ENCODE measurements around the gene ZNF138. TPM values are rescaled to one million over a fixed set of nuclear protein-coding genes. Genes with fewer than 3 reads are reported as not detected.
"Not testable (repeated sequence)": the region's sequence is repeated elsewhere in the genome, so short reads cannot be mapped to it uniquely, and the experiment has no call there.

Gene ZNF138
- total and polyA plus RNA-seq, 3 donors from 2014 or later = 3.9 to 19.1 (median 13.1) TPM

GRCh38 chr7:64853679-64854078 is 59.5 kb downstream of the ZNF138 start:
- TF ChIP-seq CTCF (IDR thresholded peaks at IDR 0.05) (no peak), POLR2A (IDR thresholded peaks at IDR 0.05) (no peak)
- intact Hi-C loops (cut with DNase I; ENCODE audit: low total_unique reads) = no loop called here
- no peak overlapping the region for H3K27ac ChIP-seq
- H3K4me3 ChIP-seq = no peak overlapping the region
- H3K27me3 ChIP-seq = no peaks in the 10 kb centered on the region
- H3K9me3 ChIP-seq = no peaks in the 10 kb centered on the region
- H3K4me1 ChIP-seq = no peaks in the 10 kb centered on the region
- 73 to 81% methylated on average over 4 of the region's 4 CpGs for WGBS, 2 donors
- no peaks in the 10 kb centered on the region for H3K36me3 ChIP-seq (ENCODE audit: low read depth, missing control alignments)
- DNase-seq = no peak

- 80 to 94% methylated on average over 1 of the region's 1 CpG for WGBS, 2 donors
- intact Hi-C loops (cut with DNase I; ENCODE audit: low total_unique reads) = no loop called here
Observed at GRCh38 chr7:64854969-64855368, 60.7 kb downstream of the ZNF138 start.

GRCh38 chr7:64863021-64863420 is 68.8 kb downstream of the ZNF138 start:
- Histone ChIP-seq H3K4me1 (no peaks in the 10 kb centered on the region), H3K36me3 (ENCODE audit: low read depth, missing control alignments) (no peaks in the 10 kb centered on the region), H3K27me3 (no peaks in the 10 kb centered on the region), H3K9me3 (no peaks in the 10 kb centered on the region), H3K4me3 (no peak overlapping the region), H3K27ac (no peak overlapping the region)
- TF ChIP-seq CTCF (IDR thresholded peaks at IDR 0.05) = no peak
- TF ChIP-seq POLR2A (IDR thresholded peaks at IDR 0.05) = no peak
- WGBS, 2 donors = 91 to 94% methylated on average over 4 to 9 of the region's 9 CpGs
- intact Hi-C loops (cut with DNase I; ENCODE audit: low total_unique reads) = no loop called here
- DNase-seq = no peak

More at GRCh38 chr7:64854969-64855368, 60.7 kb downstream of the ZNF138 start:
- Histone ChIP-seq H3K27me3 (no peaks in the 10 kb centered on the region), H3K4me3 (no peak overlapping the region), H3K4me1 (no peaks in the 10 kb centered on the region), H3K36me3 (ENCODE audit: low read depth, missing control alignments) (no peaks in the 10 kb centered on the region), H3K9me3 (no peaks in the 10 kb centered on the region), H3K27ac (no peak overlapping the region)
- TF ChIP-seq CTCF (IDR thresholded peaks at IDR 0.05) (no peak), POLR2A (IDR thresholded peaks at IDR 0.05) (no peak)
- DNase-seq = no peak

GRCh38 chr7:64863530-64863929 is 69.3 kb downstream of the ZNF138 start:
- DNase-seq; H3K4me1 ChIP-seq; H3K27ac ChIP-seq; H3K4me3 ChIP-seq; intact Hi-C loops (cut with DNase I; ENCODE audit: low total_unique reads); H3K9me3 ChIP-seq; H3K36me3 ChIP-seq (ENCODE audit: low read depth, missing control alignments); H3K27me3 ChIP-seq: not testable (repeated sequence)
- 87 to 88% methylated on average over 3 of the region's 3 CpGs for WGBS, 2 donors

GRCh38 chr7:64863969-64864368 is 69.7 kb downstream of the ZNF138 start:
- Histone ChIP-seq H3K4me1 (no peaks in the 10 kb centered on the region), H3K9me3 (no peaks in the 10 kb centered on the region), H3K27me3 (no peaks in the 10 kb centered on the region), H3K27ac (no peak overlapping the region), H3K4me3 (no peak overlapping the region), H3K36me3 (ENCODE audit: low read depth, missing control alignments) (no peaks in the 10 kb centered on the region)
- TF ChIP-seq CTCF (IDR thresholded peaks at IDR 0.05) = no peak
- no peak for TF ChIP-seq POLR2A (IDR thresholded peaks at IDR 0.05)
- intact Hi-C loops (cut with DNase I; ENCODE audit: low total_unique reads) = no loop called here
- DNase-seq = no peak
- 77 to 85% methylated on average over 6 to 7 of the region's 7 CpGs for WGBS, 2 donors

Measured in testis (tissue), 3 donors.